ENCODE results near the gene OS9.

OS9 gene

GRCh38 chr12:57744777-57745484 is 51.0 kb downstream of the OS9 start, which contains the start of gene TSPAN31:
TSS of gene TSPAN31 (plus strand) at chr12:57745039. CDS start at chr12:57745155, 116 bp downstream.
- Histone ChIP-seq H3K27ac (ENCODE audit: low read length) (peak within 1 kb of the TSS; percentile 98), H3K4me3 (ENCODE audit: low read length in 2 of 2) (peak within 1 kb of the TSS; percentile 87 to 98), H3K9ac (ENCODE audit: low read length in 2 of 2) (peak within 1 kb of the TSS; percentile 98 to 100), H3K27me3 (ENCODE audit: control insufficient read depth in 1 of 2, insufficient read depth in 2 of 2, low read length in 2 of 2) (peaks cover 8 to 17% of the 10 kb centered on the region in 2 donors), H3K4me1 (ENCODE audit: control insufficient read depth, insufficient read depth, low read length) (peaks cover 9% of the 10 kb centered on the region), H3K36me3 (ENCODE audit: control insufficient read depth in 2 of 2, insufficient read depth in 2 of 2, low read length in 2 of 2) (peaks cover 5 to 11% of the 10 kb centered on the region in 2 donors), H3K9me3 (ENCODE audit: control insufficient read depth in 2 of 2, low read length in 2 of 2) (no peaks in the 10 kb centered on the region)

DNA sequence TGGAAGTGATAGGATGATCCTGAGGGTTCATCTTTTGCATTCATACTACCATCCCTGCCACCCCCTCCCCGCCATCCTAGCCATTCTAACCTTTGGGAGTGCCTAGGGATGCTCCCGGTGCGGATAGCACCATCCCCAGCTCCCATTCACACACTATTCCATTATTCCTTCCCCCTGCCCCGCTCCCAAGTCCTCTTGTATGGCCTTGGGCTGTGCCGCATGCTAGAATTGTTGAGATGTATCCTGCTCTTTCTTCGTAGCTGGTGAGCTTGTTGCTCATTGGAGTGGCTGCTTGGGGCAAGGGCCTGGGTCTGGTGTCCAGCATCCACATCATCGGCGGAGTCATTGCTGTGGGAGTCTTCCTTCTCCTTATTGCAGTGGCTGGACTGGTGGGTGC is 51.6 kb downstream of the OS9 start:
- H3K9ac ChIP-seq (ENCODE audit: low read length in 2 of 2): peak overlapping the region; percentile 98 to 100
- H3K4me3 ChIP-seq (ENCODE audit: low read length in 2 of 2): peak overlapping the region; percentile 87 to 98
- H3K36me3 ChIP-seq (ENCODE audit: control insufficient read depth in 2 of 2, insufficient read depth in 2 of 2, low read length in 2 of 2): peaks cover 9 to 13% of the 10 kb centered on the region in 2 donors
- peaks cover 3 to 13% of the 10 kb centered on the region in 2 donors for H3K27me3 ChIP-seq (ENCODE audit: control insufficient read depth in 1 of 2, insufficient read depth in 2 of 2, low read length in 2 of 2)
- peaks cover 9% of the 10 kb centered on the region for H3K4me1 ChIP-seq (ENCODE audit: control insufficient read depth, insufficient read depth, low read length)
- H3K27ac ChIP-seq (ENCODE audit: low read length): peak overlapping the region; percentile 98
- no peaks in the 10 kb centered on the region for H3K9me3 ChIP-seq (ENCODE audit: control insufficient read depth in 2 of 2, low read length in 2 of 2)

- Histone ChIP-seq H3K36me3 (ENCODE audit: control insufficient read depth in 2 of 2, insufficient read depth in 2 of 2, low read length in 2 of 2) (peaks cover 15% of the 10 kb centered on the region in 2 donors), H3K4me1 (ENCODE audit: control insufficient read depth, insufficient read depth, low read length) (peaks cover 14% of the 10 kb centered on the region), H3K27ac (ENCODE audit: low read length) (peak overlapping the region; percentile 98), H3K9me3 (ENCODE audit: control insufficient read depth in 2 of 2, low read length in 2 of 2) (no peaks in the 10 kb centered on the region), H3K9ac (ENCODE audit: low read length in 2 of 2) (peak overlapping the region in 1 of 2 donors; percentile 98), H3K4me3 (ENCODE audit: low read length in 2 of 2) (peak overlapping the region; percentile 87 to 98), H3K27me3 (ENCODE audit: control insufficient read depth in 1 of 2, insufficient read depth in 2 of 2, low read length in 2 of 2) (peaks cover 3 to 8% of the 10 kb centered on the region in 2 donors)
These were observed 52.1 kb downstream of the OS9 start for GRCh38 chr12:57746025-57746424.

GRCh38 chr12:57749061-57749460 is 55.1 kb downstream of the OS9 start:
- no peaks in the 10 kb centered on the region for H3K9me3 ChIP-seq (ENCODE audit: control insufficient read depth in 2 of 2, low read length in 2 of 2)
- H3K36me3 ChIP-seq (ENCODE audit: control insufficient read depth in 2 of 2, insufficient read depth in 2 of 2, low read length in 2 of 2): peaks cover 15% of the 10 kb centered on the region in 2 donors
- no peak overlapping the region for H3K27ac ChIP-seq (ENCODE audit: low read length)
- no peak overlapping the region for H3K9ac ChIP-seq (ENCODE audit: low read length in 2 of 2)
- H3K27me3 ChIP-seq (ENCODE audit: control insufficient read depth in 1 of 2, insufficient read depth in 2 of 2, low read length in 2 of 2): no peaks in the 10 kb centered on the region
- H3K4me3 ChIP-seq (ENCODE audit: low read length in 2 of 2): no peak overlapping the region
- peaks cover 26% of the 10 kb centered on the region for H3K4me1 ChIP-seq (ENCODE audit: control insufficient read depth, insufficient read depth, low read length)

DNA sequence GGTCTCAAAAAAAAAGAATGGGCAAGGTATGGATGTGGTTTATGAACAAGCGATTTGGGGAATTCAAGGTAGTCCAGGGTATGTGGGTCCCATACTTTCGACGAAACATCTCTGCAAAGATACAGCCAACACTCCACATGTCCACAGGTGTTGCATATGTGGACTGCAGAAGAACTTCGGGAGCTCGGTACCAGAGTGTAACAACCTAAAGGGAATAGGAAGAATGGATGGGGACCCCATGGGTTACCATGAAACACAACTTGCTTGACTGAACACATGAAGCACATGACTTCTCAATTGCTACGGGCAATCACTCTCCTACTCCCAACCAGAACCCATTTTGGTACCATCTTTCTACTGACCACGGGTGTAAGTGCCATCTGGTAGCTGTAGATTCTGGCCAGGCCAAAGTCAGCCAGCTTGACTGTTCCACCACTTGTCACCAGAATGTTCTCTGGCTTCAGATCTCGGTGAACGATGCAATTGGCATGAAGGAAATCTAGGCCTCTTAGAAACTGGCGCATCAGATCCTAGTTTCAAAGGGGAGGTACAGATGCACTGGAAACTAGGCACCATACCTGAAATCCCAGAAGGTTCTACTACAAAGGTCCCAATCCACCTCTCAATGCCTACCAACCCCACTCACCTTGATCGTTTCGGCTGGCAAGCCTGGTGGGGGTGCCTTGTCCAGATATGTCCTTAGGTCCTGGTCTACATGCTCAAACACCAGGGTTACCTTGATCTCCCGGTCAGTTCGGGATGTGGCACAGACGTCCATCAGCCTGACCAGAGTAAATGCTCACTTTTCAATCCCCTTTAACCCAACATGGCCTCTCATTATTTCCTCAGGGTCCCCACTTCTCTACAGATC is 56.9 kb downstream of the OS9 start:
- no peaks in the 10 kb centered on the region for H3K27me3 ChIP-seq (ENCODE audit: control insufficient read depth in 1 of 2, insufficient read depth in 2 of 2, low read length in 2 of 2)
- peak overlapping the region; percentile 73 to 87 for H3K4me3 ChIP-seq (ENCODE audit: low read length in 2 of 2)
- peak overlapping the region; percentile 88 to 92 for H3K9ac ChIP-seq (ENCODE audit: low read length in 2 of 2)
- peaks cover 15% of the 10 kb centered on the region in 2 donors for H3K36me3 ChIP-seq (ENCODE audit: control insufficient read depth in 2 of 2, insufficient read depth in 2 of 2, low read length in 2 of 2)
- no peaks in the 10 kb centered on the region for H3K9me3 ChIP-seq (ENCODE audit: control insufficient read depth in 2 of 2, low read length in 2 of 2)
- H3K27ac ChIP-seq (ENCODE audit: low read length): peak overlapping the region; percentile 80
- peaks cover 27% of the 10 kb centered on the region for H3K4me1 ChIP-seq (ENCODE audit: control insufficient read depth, insufficient read depth, low read length)

GRCh38 chr12:57751432-57751787 is 57.5 kb downstream of the OS9 start:
- Histone ChIP-seq H3K4me3 (ENCODE audit: low read length in 2 of 2) (peak overlapping the region; percentile 73 to 87), H3K27me3 (ENCODE audit: control insufficient read depth in 1 of 2, insufficient read depth in 2 of 2, low read length in 2 of 2) (no peaks in the 10 kb centered on the region), H3K36me3 (ENCODE audit: control insufficient read depth in 2 of 2, insufficient read depth in 2 of 2, low read length in 2 of 2) (peaks cover 15% of the 10 kb centered on the region in 2 donors), H3K9ac (ENCODE audit: low read length in 2 of 2) (peak overlapping the region; percentile 88 to 92), H3K27ac (ENCODE audit: low read length) (peak overlapping the region; percentile 80), H3K9me3 (ENCODE audit: control insufficient read depth in 2 of 2, low read length in 2 of 2) (no peaks in the 10 kb centered on the region), H3K4me1 (ENCODE audit: control insufficient read depth, insufficient read depth, low read length) (peaks cover 29% of the 10 kb centered on the region)

GRCh38 chr12:57751788-57752667 is 58.1 kb downstream of the OS9 start, which contains the start of gene CDK4:
TSS of gene CDK4 (minus strand) at chr12:57752310. CDS start at chr12:57751717, 593 bp downstream.
- Histone ChIP-seq H3K27me3 (ENCODE audit: control insufficient read depth in 1 of 2, insufficient read depth in 2 of 2, low read length in 2 of 2) (no peaks in the 10 kb centered on the region), H3K36me3 (ENCODE audit: control insufficient read depth in 2 of 2, insufficient read depth in 2 of 2, low read length in 2 of 2) (peaks cover 15% of the 10 kb centered on the region in 2 donors), H3K27ac (ENCODE audit: low read length) (peak within 1 kb of the TSS; percentile 80), H3K4me1 (ENCODE audit: control insufficient read depth, insufficient read depth, low read length) (peaks cover 29% of the 10 kb centered on the region), H3K9me3 (ENCODE audit: control insufficient read depth in 2 of 2, low read length in 2 of 2) (no peaks in the 10 kb centered on the region), H3K9ac (ENCODE audit: low read length in 2 of 2) (peak within 1 kb of the TSS; percentile 88 to 92), H3K4me3 (ENCODE audit: low read length in 2 of 2) (peak within 1 kb of the TSS; percentile 78 to 87)

GRCh38 chr12:57752668-57753000 is 58.7 kb downstream of the OS9 start:
- Histone ChIP-seq H3K27me3 (ENCODE audit: control insufficient read depth in 1 of 2, insufficient read depth in 2 of 2, low read length in 2 of 2) (no peaks in the 10 kb centered on the region), H3K9me3 (ENCODE audit: control insufficient read depth in 2 of 2, low read length in 2 of 2) (no peaks in the 10 kb centered on the region), H3K4me1 (ENCODE audit: control insufficient read depth, insufficient read depth, low read length) (peaks cover 29% of the 10 kb centered on the region), H3K4me3 (ENCODE audit: low read length in 2 of 2) (peak overlapping the region; percentile 78 to 87), H3K36me3 (ENCODE audit: control insufficient read depth in 2 of 2, insufficient read depth in 2 of 2, low read length in 2 of 2) (peaks cover 14 to 15% of the 10 kb centered on the region in 2 donors), H3K27ac (ENCODE audit: low read length) (no peak overlapping the region), H3K9ac (ENCODE audit: low read length in 2 of 2) (peak overlapping the region in 1 of 2 donors; percentile 65)

- peak overlapping the region in 1 of 2 donors; percentile 77 for H3K4me3 ChIP-seq (ENCODE audit: low read length in 2 of 2)
- H3K9me3 ChIP-seq (ENCODE audit: control insufficient read depth in 2 of 2, low read length in 2 of 2): no peaks in the 10 kb centered on the region
- H3K36me3 ChIP-seq (ENCODE audit: control insufficient read depth in 2 of 2, insufficient read depth in 2 of 2, low read length in 2 of 2): peaks cover 18 to 23% of the 10 kb centered on the region in 2 donors
- H3K4me1 ChIP-seq (ENCODE audit: control insufficient read depth, insufficient read depth, low read length): peaks cover 29% of the 10 kb centered on the region
- no peak overlapping the region for H3K27ac ChIP-seq (ENCODE audit: low read length)
- no peak overlapping the region for H3K9ac ChIP-seq (ENCODE audit: low read length in 2 of 2)
- H3K27me3 ChIP-seq (ENCODE audit: control insufficient read depth in 1 of 2, insufficient read depth in 2 of 2, low read length in 2 of 2): no peaks in the 10 kb centered on the region
These were observed 59.9 kb downstream of the OS9 start for GRCh38 chr12:57753756-57754337.

All from stomach smooth muscle (tissue), 2 donors.